Measurements from ENCODE around the gene ENOX2. TPM values are rescaled to one million over a fixed set of nuclear protein-coding genes. Genes with fewer than 3 reads are reported as not detected.
A peak's percentile ranks its signal among the peaks of the same experiment; 100 is the strongest.

The ENOX2 gene
- total and polyA plus RNA-seq, 2 donors (not counting 1 experiment from before 2014, with no cell fraction given), result 7.6 to 12.9 TPM

- H2AFZ ChIP-seq (ENCODE audit: low read length), result no peak overlapping the region
- no peak overlapping the region for H3K9ac ChIP-seq (ENCODE audit: insufficient read depth, low read length)
- H3K4me2 ChIP-seq (ENCODE audit: extremely low read depth, insufficient read depth, low read length), result no peak overlapping the region
- no peaks in the 10 kb centered on the region for H3K9me3 ChIP-seq (ENCODE audit: control insufficient read depth, insufficient read depth, low read depth, low read length)
- TF ChIP-seq EZH2 (IDR thresholded peaks at IDR 0.05; ENCODE audit: low read length, missing control alignments) (no peak), CTCF (conservative IDR thresholded peaks at IDR 0.05 in 1 of 2, IDR thresholded peaks at IDR 0.05 in 1 of 2; ENCODE audit: low read depth in 1 of 2, low read length in 2 of 2) (no peak)
- peaks cover 4% of the 10 kb centered on the region for H3K4me1 ChIP-seq (ENCODE audit: control insufficient read depth, extremely low read depth, insufficient read depth, low read length)
- no peaks in the 10 kb centered on the region for H3K27me3 ChIP-seq (ENCODE audit: control insufficient read depth, insufficient read depth, low read length)
- DNase-seq (ENCODE audit: low read depth in 2 of 2), result peak; percentile 80 to 88
- peak overlapping the region; percentile 28 for H3K27ac ChIP-seq (ENCODE audit: insufficient read depth, low read length)
- no peaks in the 10 kb centered on the region for H3K79me2 ChIP-seq (ENCODE audit: control insufficient read depth, insufficient read depth, low read length)
- no peaks in the 10 kb centered on the region for H3K36me3 ChIP-seq (ENCODE audit: control insufficient read depth, insufficient read depth, low read length)
- H4K20me1 ChIP-seq (ENCODE audit: control insufficient read depth, extremely low read depth, insufficient read depth, low read length), result no peaks in the 10 kb centered on the region
- no peak overlapping the region for H3K4me3 ChIP-seq (replicated peaks in 1 of 4; ENCODE audit: control extremely low read depth in 1 of 4, insufficient read depth in 1 of 4, low read depth in 3 of 4, low read length in 4 of 4)
These were observed 132.4 kb downstream of the ENOX2 start for GRCh38 chrX:130770615-130771014.

- Histone ChIP-seq H3K27ac (ENCODE audit: insufficient read depth, low read length) (no peak overlapping the region), H3K9ac (ENCODE audit: insufficient read depth, low read length) (no peak overlapping the region), H3K36me3 (ENCODE audit: control insufficient read depth, insufficient read depth, low read length) (no peaks in the 10 kb centered on the region), H3K4me1 (ENCODE audit: control insufficient read depth, extremely low read depth, insufficient read depth, low read length) (peaks cover 4% of the 10 kb centered on the region), H3K79me2 (ENCODE audit: control insufficient read depth, insufficient read depth, low read length) (no peaks in the 10 kb centered on the region), H3K27me3 (ENCODE audit: control insufficient read depth, insufficient read depth, low read length) (no peaks in the 10 kb centered on the region), H2AFZ (ENCODE audit: low read length) (no peak overlapping the region), H4K20me1 (ENCODE audit: control insufficient read depth, extremely low read depth, insufficient read depth, low read length) (no peaks in the 10 kb centered on the region), H3K4me2 (ENCODE audit: extremely low read depth, insufficient read depth, low read length) (no peak overlapping the region), H3K4me3 (replicated peaks in 1 of 4; ENCODE audit: control extremely low read depth in 1 of 4, insufficient read depth in 1 of 4, low read depth in 3 of 4, low read length in 4 of 4) (no peak overlapping the region), H3K9me3 (ENCODE audit: control insufficient read depth, insufficient read depth, low read depth, low read length) (no peaks in the 10 kb centered on the region)
- DNase-seq (ENCODE audit: low read depth in 2 of 2), result no peak
- TF ChIP-seq EZH2 (IDR thresholded peaks at IDR 0.05; ENCODE audit: low read length, missing control alignments) (no peak), CTCF (conservative IDR thresholded peaks at IDR 0.05 in 1 of 2, IDR thresholded peaks at IDR 0.05 in 1 of 2; ENCODE audit: low read depth in 1 of 2, low read length in 2 of 2) (no peak)
These were observed 133.2 kb downstream of the ENOX2 start for GRCh38 chrX:130769835-130770234.

- no peaks in the 10 kb centered on the region for H3K27me3 ChIP-seq (ENCODE audit: control insufficient read depth, insufficient read depth, low read length)
- no peaks in the 10 kb centered on the region for H3K9me3 ChIP-seq (ENCODE audit: control insufficient read depth, insufficient read depth, low read depth, low read length)
- H3K4me3 ChIP-seq (replicated peaks in 1 of 4; ENCODE audit: control extremely low read depth in 1 of 4, insufficient read depth in 1 of 4, low read depth in 3 of 4, low read length in 4 of 4), result no peak overlapping the region
- H3K4me1 ChIP-seq (ENCODE audit: control insufficient read depth, extremely low read depth, insufficient read depth, low read length), result no peaks in the 10 kb centered on the region
- TF ChIP-seq CTCF (conservative IDR thresholded peaks at IDR 0.05 in 1 of 2, IDR thresholded peaks at IDR 0.05 in 1 of 2; ENCODE audit: low read depth in 1 of 2, low read length in 2 of 2) (no peak), EZH2 (IDR thresholded peaks at IDR 0.05; ENCODE audit: low read length, missing control alignments) (no peak)
- no peak overlapping the region for H3K27ac ChIP-seq (ENCODE audit: insufficient read depth, low read length)
- no peak overlapping the region for H3K4me2 ChIP-seq (ENCODE audit: extremely low read depth, insufficient read depth, low read length)
- H3K9ac ChIP-seq (ENCODE audit: insufficient read depth, low read length), result no peak overlapping the region
- no peak for DNase-seq (ENCODE audit: low read depth in 2 of 2)
- no peaks in the 10 kb centered on the region for H4K20me1 ChIP-seq (ENCODE audit: control insufficient read depth, extremely low read depth, insufficient read depth, low read length)
- H3K36me3 ChIP-seq (ENCODE audit: control insufficient read depth, insufficient read depth, low read length), result no peaks in the 10 kb centered on the region
- H2AFZ ChIP-seq (ENCODE audit: low read length), result no peak overlapping the region
- H3K79me2 ChIP-seq (ENCODE audit: control insufficient read depth, insufficient read depth, low read length), result no peaks in the 10 kb centered on the region
These were observed 144.9 kb downstream of the ENOX2 start for GRCh38 chrX:130758072-130758471.

All from fibroblast of lung (primary cell).